ENCODE measurements around the gene PPM1M.
A peak's percentile ranks its signal among the peaks of the same experiment; 100 is the strongest.

The PPM1M gene

DNA sequence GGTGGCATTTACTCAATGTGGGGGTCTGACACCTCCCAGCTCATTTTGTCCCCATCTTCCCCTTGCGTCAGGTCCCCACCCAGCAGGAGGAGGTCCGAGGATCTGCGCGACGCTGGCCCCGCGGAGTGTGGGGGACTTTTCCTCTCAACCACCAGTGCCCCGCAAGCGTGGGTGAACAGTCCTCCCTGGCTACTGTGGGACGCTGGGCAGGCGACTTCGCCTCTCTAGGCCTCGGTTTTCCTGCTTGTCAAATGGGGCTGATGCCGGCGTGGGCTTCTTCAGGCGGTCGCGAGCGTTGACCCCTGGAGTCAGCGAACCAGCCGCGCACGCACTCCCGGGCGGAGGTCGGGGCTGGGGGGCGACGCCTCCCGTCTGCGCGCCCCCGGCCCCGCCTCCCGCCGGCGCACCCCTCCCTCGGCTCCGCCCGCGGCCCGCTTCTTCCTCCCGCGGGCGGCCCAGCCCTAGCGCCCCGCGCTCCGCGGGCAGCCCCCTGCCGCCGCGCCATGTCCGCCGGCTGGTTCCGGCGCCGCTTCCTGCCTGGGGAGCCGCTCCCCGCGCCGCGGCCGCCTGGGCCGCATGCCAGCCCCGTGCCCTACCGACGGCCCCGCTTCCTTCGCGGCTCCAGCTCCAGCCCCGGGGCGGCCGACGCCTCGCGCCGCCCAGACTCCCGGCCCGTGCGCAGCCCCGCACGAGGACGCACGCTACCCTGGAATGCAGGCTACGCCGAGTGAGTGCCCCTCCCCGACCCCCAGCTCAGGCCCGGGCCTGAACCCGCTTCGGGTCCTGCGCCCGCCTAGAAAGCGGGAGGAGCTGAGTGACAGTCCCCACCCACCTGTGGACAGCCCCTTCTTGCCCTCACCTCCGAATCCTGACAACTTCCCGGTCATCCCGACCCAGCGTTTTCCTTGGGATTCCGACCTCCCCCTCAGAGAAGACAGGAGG, at the start of gene PPM1M:
PPM1M (plus strand) TSS at position 438 of the 942 bp plus-strand sequence; CDS start at position 504, 66 bp downstream.
- H3K27ac Mint-ChIP-seq = peak within 1 kb of the TSS; percentile 100
- H3K4me3 Mint-ChIP-seq = peak within 1 kb of the TSS; percentile 87
- intact Hi-C loops (cut with micrococcal nuclease) = loop anchor here (1.0 to 2.0 kb wide), 2 partner anchors 8 to 41 kb away; partner anchors contain the start of gene GLYCTK
- no peaks in the 10 kb centered on the region for H3K27me3 Mint-ChIP-seq
- peaks cover 78% of the 10 kb centered on the region for H3K4me1 Mint-ChIP-seq (ENCODE audit: low read depth)
- no peaks in the 10 kb centered on the region for H3K9me3 Mint-ChIP-seq
- peaks cover 55% of the 10 kb centered on the region for H3K36me3 Mint-ChIP-seq (ENCODE audit: low read depth)

GRCh38 chr3:52195823-52196331, 49.7 kb upstream of the PPM1M start:
- Mint-ChIP-seq H3K4me1 (ENCODE audit: low read depth) (peaks cover 78% of the 10 kb centered on the region), H3K4me3 (peak overlapping the region; percentile 22), H3K27me3 (no peaks in the 10 kb centered on the region), H3K27ac (peak overlapping the region; percentile 95), H3K9me3 (no peaks in the 10 kb centered on the region), H3K36me3 (ENCODE audit: low read depth) (peaks cover 27% of the 10 kb centered on the region)
- intact Hi-C loops (cut with micrococcal nuclease) = no loop called here

GRCh38 chr3:52196977-52197376, 48.6 kb upstream of the PPM1M start:
- Mint-ChIP-seq H3K4me3 (no peak overlapping the region), H3K4me1 (ENCODE audit: low read depth) (peaks cover 79% of the 10 kb centered on the region), H3K9me3 (no peaks in the 10 kb centered on the region), H3K36me3 (ENCODE audit: low read depth) (peaks cover 35% of the 10 kb centered on the region), H3K27me3 (no peaks in the 10 kb centered on the region), H3K27ac (peak overlapping the region; percentile 95)
- intact Hi-C loops (cut with micrococcal nuclease) = no loop called here

DNA sequence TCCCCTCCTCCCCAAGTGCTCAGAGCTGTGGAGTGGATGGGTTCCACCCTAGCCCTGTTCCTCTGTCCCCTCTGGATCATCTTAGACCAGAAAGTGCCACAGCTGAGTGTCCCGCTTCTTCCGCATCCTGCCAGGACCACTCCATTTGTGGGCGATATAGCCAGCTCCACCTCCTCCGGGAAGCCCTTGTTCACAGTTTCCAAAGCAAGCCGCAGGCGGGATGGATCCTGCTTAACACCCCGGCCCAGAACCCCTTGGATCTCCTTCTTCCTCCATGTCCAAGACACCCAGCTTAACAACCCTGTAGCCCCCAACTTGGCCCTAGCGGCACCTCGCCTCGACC, 48.1 kb upstream of the PPM1M start:
- no peaks in the 10 kb centered on the region for H3K27me3 Mint-ChIP-seq
- peak overlapping the region; percentile 95 for H3K27ac Mint-ChIP-seq
- H3K9me3 Mint-ChIP-seq = no peaks in the 10 kb centered on the region
- peak overlapping the region; percentile 98 for H3K4me3 Mint-ChIP-seq
- H3K36me3 Mint-ChIP-seq (ENCODE audit: low read depth) = peaks cover 35% of the 10 kb centered on the region
- H3K4me1 Mint-ChIP-seq (ENCODE audit: low read depth) = peaks cover 83% of the 10 kb centered on the region
- intact Hi-C loops (cut with micrococcal nuclease) = no loop called here

DNA sequence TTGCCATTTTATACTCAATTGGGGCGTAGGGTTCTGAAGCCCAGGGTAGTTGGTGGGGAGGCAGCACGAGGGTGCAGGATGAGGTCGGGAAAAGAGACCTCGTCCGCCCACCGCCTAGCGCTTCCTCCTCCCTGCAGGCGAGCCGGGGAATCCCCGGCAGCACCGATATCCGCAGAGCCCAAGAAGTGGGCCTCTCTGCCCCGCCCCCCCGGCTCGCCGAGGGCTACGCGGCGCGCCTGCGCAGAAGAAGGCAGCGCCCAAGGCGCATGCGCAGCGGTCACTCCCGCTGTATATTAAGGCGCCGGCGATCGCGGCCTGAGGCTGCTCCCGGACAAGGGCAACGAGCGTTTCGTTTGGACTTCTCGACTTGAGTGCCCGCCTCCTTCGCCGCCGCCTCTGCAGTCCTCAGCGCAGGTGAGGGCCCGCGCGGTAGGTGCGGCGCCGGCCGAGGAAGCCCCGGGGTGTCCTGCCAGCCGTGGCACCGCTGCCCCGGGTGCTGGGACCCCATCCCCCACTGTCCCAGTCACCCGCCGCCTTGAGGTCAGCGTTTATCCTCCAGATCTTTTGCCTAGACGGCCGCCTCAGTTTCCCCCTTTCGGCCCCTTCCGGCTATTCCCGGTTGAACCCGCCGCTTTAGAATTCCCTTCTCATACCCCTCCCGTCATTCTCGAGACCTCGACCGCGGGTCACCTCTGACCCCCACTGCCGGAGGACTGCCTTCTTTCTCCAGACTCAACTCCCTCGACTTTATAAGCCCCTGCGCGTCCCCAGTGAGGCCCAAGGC, 47.5 kb upstream of the PPM1M start, which contains the start of gene ALAS1:
ALAS1 (plus strand) TSS at position 319 of the 784 bp plus-strand sequence. CDS start 1,082 bp downstream, outside the sequence.
- H3K27me3 Mint-ChIP-seq = no peaks in the 10 kb centered on the region
- peaks cover 82% of the 10 kb centered on the region for H3K4me1 Mint-ChIP-seq (ENCODE audit: low read depth)
- H3K36me3 Mint-ChIP-seq (ENCODE audit: low read depth) = peaks cover 36% of the 10 kb centered on the region
- H3K4me3 Mint-ChIP-seq = peak within 1 kb of the TSS; percentile 98
- intact Hi-C loops (cut with micrococcal nuclease) = no loop called here
- H3K27ac Mint-ChIP-seq = peak within 1 kb of the TSS; percentile 95
- H3K9me3 Mint-ChIP-seq = no peaks in the 10 kb centered on the region

DNA sequence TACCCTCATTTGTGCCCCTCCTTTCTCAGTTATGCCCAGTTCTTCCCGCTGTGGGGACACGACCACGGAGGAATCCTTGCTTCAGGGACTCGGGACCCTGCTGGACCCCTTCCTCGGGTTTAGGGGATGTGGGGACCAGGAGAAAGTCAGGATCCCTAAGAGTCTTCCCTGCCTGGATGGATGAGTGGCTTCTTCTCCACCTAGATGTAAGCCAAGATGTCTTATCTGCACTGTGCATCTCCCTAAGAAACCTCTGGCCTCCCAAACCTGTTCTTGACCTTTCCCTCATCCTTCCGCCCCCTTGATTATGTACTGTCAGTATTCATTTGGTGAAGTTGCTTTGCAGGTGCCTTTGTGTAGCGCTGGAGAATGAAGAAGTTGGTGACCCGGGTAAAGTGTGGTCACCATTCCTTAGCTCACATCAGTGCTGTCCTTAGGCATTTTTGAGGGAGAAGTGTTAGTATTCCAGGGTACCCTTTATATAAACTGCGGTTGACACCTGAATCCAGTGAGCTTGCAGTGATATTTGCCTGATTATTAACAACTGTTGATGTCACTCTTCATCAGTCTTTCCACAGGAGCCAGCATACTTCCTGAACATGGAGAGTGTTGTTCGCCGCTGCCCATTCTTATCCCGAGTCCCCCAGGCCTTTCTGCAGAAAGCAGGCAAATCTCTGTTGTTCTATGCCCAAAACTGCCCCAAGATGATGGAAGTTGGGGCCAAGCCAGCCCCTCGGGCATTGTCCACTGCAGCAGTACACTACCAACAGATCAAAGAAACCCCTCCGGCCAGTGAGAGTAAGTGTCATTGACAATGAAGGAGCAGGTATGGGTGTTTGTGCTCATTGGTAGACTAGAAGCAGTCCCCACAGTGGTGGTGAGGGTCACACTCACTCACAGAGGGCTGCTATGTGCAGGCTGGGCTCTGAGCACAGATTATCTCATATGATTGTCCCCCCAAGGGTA, 46.6 kb upstream of the PPM1M start:
- Mint-ChIP-seq H3K4me1 (ENCODE audit: low read depth) (peaks cover 87% of the 10 kb centered on the region), H3K27ac (peak overlapping the region; percentile 95), H3K4me3 (peak overlapping the region; percentile 98), H3K36me3 (ENCODE audit: low read depth) (peaks cover 45% of the 10 kb centered on the region), H3K27me3 (no peaks in the 10 kb centered on the region), H3K9me3 (no peaks in the 10 kb centered on the region)
- intact Hi-C loops (cut with micrococcal nuclease) = no loop called here

DNA sequence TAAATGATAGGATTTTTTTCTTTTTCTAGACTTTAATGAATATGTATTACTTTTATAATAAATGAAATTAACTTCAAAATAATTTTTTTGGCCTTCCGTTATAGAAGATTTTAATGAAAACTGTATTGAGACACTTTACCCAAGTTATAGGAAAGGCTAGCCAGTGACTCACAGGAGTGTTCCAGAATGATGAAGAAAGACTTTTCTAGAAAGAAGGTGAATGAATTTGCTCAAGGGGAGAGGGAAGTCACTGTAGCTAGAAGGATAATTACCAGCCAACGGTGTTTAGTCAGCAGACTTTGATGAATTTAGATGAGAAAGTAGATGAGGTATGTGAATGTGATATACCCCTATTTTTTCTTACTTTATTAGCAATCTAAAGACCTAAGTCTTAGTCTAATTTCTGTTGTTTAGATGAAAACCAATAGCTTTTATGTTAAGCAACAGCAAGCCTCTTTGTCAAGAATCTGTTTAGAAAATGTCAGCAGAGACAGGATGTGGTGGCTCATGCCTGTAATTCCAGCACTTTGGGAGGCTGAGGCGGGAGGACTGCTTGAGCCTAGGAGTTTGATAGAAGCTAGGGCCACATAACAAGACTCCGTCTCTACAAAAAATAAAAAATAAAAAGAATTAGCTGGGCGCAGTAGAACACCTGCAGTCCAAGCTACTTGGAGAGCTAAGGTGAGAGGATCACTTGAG, 44.4 kb upstream of the PPM1M start:
- Mint-ChIP-seq H3K4me3 (no peak overlapping the region), H3K36me3 (ENCODE audit: low read depth) (peaks cover 67% of the 10 kb centered on the region)

DNA sequence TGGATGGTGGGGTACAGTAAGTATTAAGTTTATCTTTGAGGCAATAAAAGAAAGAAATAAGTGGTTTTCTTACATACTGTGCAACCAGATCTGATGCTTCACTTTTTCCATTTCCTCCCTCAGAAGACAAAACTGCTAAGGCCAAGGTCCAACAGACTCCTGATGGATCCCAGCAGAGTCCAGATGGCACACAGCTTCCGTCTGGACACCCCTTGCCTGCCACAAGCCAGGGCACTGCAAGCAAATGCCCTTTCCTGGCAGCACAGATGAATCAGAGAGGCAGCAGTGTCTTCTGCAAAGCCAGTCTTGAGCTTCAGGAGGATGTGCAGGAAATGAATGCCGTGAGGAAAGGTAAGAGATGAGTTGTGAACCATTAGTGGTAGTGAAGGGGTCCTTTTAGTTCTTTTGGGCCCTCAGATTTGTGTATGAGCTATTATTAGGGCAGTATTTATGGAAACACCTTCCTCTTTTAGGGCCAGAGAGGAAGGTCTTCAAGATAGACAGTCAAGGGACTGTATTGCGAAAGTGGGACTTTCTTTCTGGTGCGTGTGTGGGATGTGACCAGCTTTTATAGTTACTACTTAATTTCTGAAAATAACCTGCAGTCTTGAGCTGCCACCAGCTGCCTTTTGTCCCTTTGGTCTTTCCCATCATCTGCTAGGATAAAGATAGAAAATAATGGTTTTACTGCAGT, 43.0 kb upstream of the PPM1M start:
- H3K4me3 Mint-ChIP-seq = no peak overlapping the region
- no peaks in the 10 kb centered on the region for H3K27me3 Mint-ChIP-seq
- H3K9me3 Mint-ChIP-seq = no peaks in the 10 kb centered on the region
- intact Hi-C loops (cut with micrococcal nuclease) = loop anchor here (2.0 kb wide), 1 partner anchor 48 kb away; the partner anchor contains the start of gene POC1A
- H3K4me1 Mint-ChIP-seq (ENCODE audit: low read depth) = peaks cover 55% of the 10 kb centered on the region
- peak overlapping the region; percentile 58 for H3K27ac Mint-ChIP-seq
- H3K36me3 Mint-ChIP-seq (ENCODE audit: low read depth) = peaks cover 81% of the 10 kb centered on the region

More for the DNA sequence above, 44.4 kb upstream of the PPM1M start:
- H3K27me3 Mint-ChIP-seq = no peaks in the 10 kb centered on the region
- H3K4me1 Mint-ChIP-seq (ENCODE audit: low read depth) = peaks cover 69% of the 10 kb centered on the region
- H3K27ac Mint-ChIP-seq = peak overlapping the region; percentile 33
- intact Hi-C loops (cut with micrococcal nuclease) = no loop called here
- H3K9me3 Mint-ChIP-seq = no peaks in the 10 kb centered on the region

DNA sequence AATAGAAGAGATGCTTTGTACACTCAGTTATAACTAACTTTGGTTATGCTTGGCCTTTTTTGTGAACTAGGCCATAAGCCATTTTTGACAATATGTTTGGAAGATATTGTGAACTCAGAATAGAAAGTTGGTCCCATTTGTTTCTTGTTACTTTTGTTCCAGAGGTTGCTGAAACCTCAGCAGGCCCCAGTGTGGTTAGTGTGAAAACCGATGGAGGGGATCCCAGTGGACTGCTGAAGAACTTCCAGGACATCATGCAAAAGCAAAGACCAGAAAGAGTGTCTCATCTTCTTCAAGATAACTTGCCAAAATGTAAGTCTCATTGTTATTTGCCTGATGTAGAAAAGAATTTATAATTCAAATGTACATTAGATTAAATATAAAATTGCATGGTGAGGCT, 41.9 kb upstream of the PPM1M start:
- no peak overlapping the region for H3K4me3 Mint-ChIP-seq
- peaks cover 87% of the 10 kb centered on the region for H3K36me3 Mint-ChIP-seq (ENCODE audit: low read depth)
- H3K27ac Mint-ChIP-seq = no peak overlapping the region

GRCh38 chr3:52204337-52205073, 41.1 kb upstream of the PPM1M start:
- H3K27ac Mint-ChIP-seq = no peak overlapping the region
- no peaks in the 10 kb centered on the region for H3K27me3 Mint-ChIP-seq
- peaks cover 44% of the 10 kb centered on the region for H3K4me1 Mint-ChIP-seq (ENCODE audit: low read depth)
- intact Hi-C loops (cut with micrococcal nuclease) = no loop called here
- H3K36me3 Mint-ChIP-seq (ENCODE audit: low read depth) = peaks cover 87% of the 10 kb centered on the region
- no peaks in the 10 kb centered on the region for H3K9me3 Mint-ChIP-seq
- no peak overlapping the region for H3K4me3 Mint-ChIP-seq

More for the DNA sequence above, 41.9 kb upstream of the PPM1M start:
- no peaks in the 10 kb centered on the region for H3K9me3 Mint-ChIP-seq
- intact Hi-C loops (cut with micrococcal nuclease) = loop anchor here (2.0 kb wide), 1 partner anchor 49 kb away; the partner anchor contains the start of gene POC1A
- H3K4me1 Mint-ChIP-seq (ENCODE audit: low read depth) = peaks cover 46% of the 10 kb centered on the region
- no peaks in the 10 kb centered on the region for H3K27me3 Mint-ChIP-seq

- Mint-ChIP-seq H3K36me3 (ENCODE audit: low read depth) (peaks cover 88% of the 10 kb centered on the region), H3K9me3 (no peaks in the 10 kb centered on the region), H3K4me1 (ENCODE audit: low read depth) (peaks cover 43% of the 10 kb centered on the region), H3K27ac (no peak overlapping the region), H3K4me3 (no peak overlapping the region), H3K27me3 (no peaks in the 10 kb centered on the region)
- intact Hi-C loops (cut with micrococcal nuclease) = no loop called here
Observed at GRCh38 chr3:52205727-52206372, 39.7 kb upstream of the PPM1M start.

All from dendritic cell treated with granulocyte-macrophage colony-stimulating factor and Interleukin-4, amounts not matched to agents 40 ng/mL and 50 ng/mL, for 4 days (primary cell).